ENCODE measurements around the gene ALDOC. TPM values are rescaled to one million over a fixed set of nuclear protein-coding genes. Genes with fewer than 3 reads are reported as not detected.
A peak's percentile ranks its signal among the peaks of the same experiment; 100 is the strongest.

Gene ALDOC
- total and polyA plus RNA-seq, 2 of the 13 experiments (the other 11 are each of a cell fraction or from before 2014, with no cell fraction given): 15.4 to 60.9 TPM

- TF ChIP-seq ZNF530 (CRISPR knock-in tag; IDR thresholded peaks at IDR 0.05; ENCODE audit: low read depth) (no peak), ZNF570 (CRISPR knock-in tag; IDR thresholded peaks at IDR 0.05; ENCODE audit: borderline replicate concordance) (no peak), SPEN (CRISPR knock-in tag; IDR thresholded peaks at IDR 0.05; ENCODE audit: low read depth) (peak; percentile 60; the same call in 1 of the 2 replicates), THAP7 (CRISPR knock-in tag; IDR thresholded peaks at IDR 0.05) (no peak), SMARCC2 (IDR thresholded peaks at IDR 0.05) (no peak), NR2F2 (IDR thresholded peaks at IDR 0.05; ENCODE audit: borderline replicate concordance, low read depth) (no peak), ZZZ3 (CRISPR knock-in tag; IDR thresholded peaks at IDR 0.05; ENCODE audit: borderline replicate concordance) (no peak), MYPOP (CRISPR knock-in tag; IDR thresholded peaks at IDR 0.05) (no peak), GATAD2A (CRISPR knock-in tag; IDR thresholded peaks at IDR 0.05) (no peak), ZFP37 (CRISPR knock-in tag; IDR thresholded peaks at IDR 0.05; ENCODE audit: borderline replicate concordance) (0 out of 2 replicates have a peak, but pooled peaks have one; percentile 19), MZF1 (CRISPR knock-in tag; IDR thresholded peaks at IDR 0.05; ENCODE audit: borderline replicate concordance) (no peak), ZNF781 (CRISPR knock-in tag; IDR thresholded peaks at IDR 0.05; ENCODE audit: borderline replicate concordance, not compliant biosample characterization) (peak; percentile 54), ARID5B (CRISPR knock-in tag; IDR thresholded peaks at IDR 0.05) (peak; percentile 24; the same call in 1 of the 2 replicates), ZNF331 (CRISPR knock-in tag; IDR thresholded peaks at IDR 0.05) (0 out of 2 replicates have a peak, but pooled peaks have one; percentile 3), BCL6 (CRISPR knock-in tag; IDR thresholded peaks at IDR 0.05) (0 out of 2 replicates have a peak, but pooled peaks have one; percentile 12), MXD1 (CRISPR knock-in tag; IDR thresholded peaks at IDR 0.05) (peak; percentile 80; the same call in 1 of the 2 replicates), KLF11 (CRISPR knock-in tag; IDR thresholded peaks at IDR 0.05) (no peak; the same call in 1 of the 2 replicates), SMARCE1 (IDR thresholded peaks at IDR 0.05; ENCODE audit: borderline replicate concordance) (no peak), ZNF782 (CRISPR knock-in tag; IDR thresholded peaks at IDR 0.05; ENCODE audit: borderline replicate concordance) (peak; percentile 35; the same call in 1 of the 2 replicates), KAT7 (CRISPR knock-in tag; IDR thresholded peaks at IDR 0.05; ENCODE audit: borderline replicate concordance) (no peak; the same call in 1 of the 2 replicates), CBX5 (CRISPR knock-in tag; IDR thresholded peaks at IDR 0.05; ENCODE audit: borderline replicate concordance) (no peak; the same call in 1 of the 2 replicates), ZNF350 (CRISPR knock-in tag; IDR thresholded peaks at IDR 0.05; ENCODE audit: borderline replicate concordance, low read depth) (peak; percentile 67; the same call in 1 of the 2 replicates), RARA (CRISPR knock-in tag; IDR thresholded peaks at IDR 0.05) (no peak), ZNF10 (CRISPR knock-in tag; IDR thresholded peaks at IDR 0.05; ENCODE audit: borderline replicate concordance, low read depth) (no peak)
Observed at GRCh38 chr17:28571361-28572122, 5.2 kb downstream of the ALDOC start, which contains the start of gene PIGS (continued).
